ENCODE data around the gene SYNE1.
"Not testable (repeated sequence)": the region's sequence is repeated elsewhere in the genome, so short reads cannot be mapped to it uniquely, and the experiment has no call there.

SYNE1 gene

GRCh38 chr6:152138344-152138743 is 498.8 kb downstream of the SYNE1 start:
- not testable (repeated sequence) for DNase-seq (ENCODE audit: low spot score)

GRCh38 chr6:152136449-152136825 is 500.7 kb downstream of the SYNE1 start:
- no peak for DNase-seq (ENCODE audit: low spot score)

- no peak for DNase-seq (ENCODE audit: low spot score)
Observed at GRCh38 chr6:152135755-152136448, 501.3 kb downstream of the SYNE1 start.

- no peak for DNase-seq (ENCODE audit: low spot score)
Observed at GRCh38 chr6:152130441-152130840, 506.7 kb downstream of the SYNE1 start.

- DNase-seq (ENCODE audit: low spot score) = no peak
Observed at GRCh38 chr6:152129691-152130151, 507.4 kb downstream of the SYNE1 start.

- DNase-seq (ENCODE audit: low spot score) = no peak
Observed at GRCh38 chr6:152127432-152128165, 509.6 kb downstream of the SYNE1 start.

GRCh38 chr6:152124429-152125074 is 512.6 kb downstream of the SYNE1 start:
- no peak for DNase-seq (ENCODE audit: low spot score)

GRCh38 chr6:152123076-152123475 is 514.1 kb downstream of the SYNE1 start:
- no peak for DNase-seq (ENCODE audit: low spot score)

- DNase-seq (ENCODE audit: low spot score) = no peak
Observed at GRCh38 chr6:152122434-152122833, 514.7 kb downstream of the SYNE1 start.

GRCh38 chr6:152121910-152122309 is 515.3 kb downstream of the SYNE1 start:
- no peak for DNase-seq (ENCODE audit: low spot score)

GRCh38 chr6:152119831-152120230 is 517.3 kb downstream of the SYNE1 start:
- no peak for DNase-seq (ENCODE audit: low spot score)

- no peak for DNase-seq (ENCODE audit: low spot score)
Observed at GRCh38 chr6:152118678-152119077, 518.5 kb downstream of the SYNE1 start.

- DNase-seq (ENCODE audit: low spot score) = no peak
Observed at GRCh38 chr6:152118224-152118623, 518.9 kb downstream of the SYNE1 start.

- DNase-seq (ENCODE audit: low spot score) = no peak
Observed at GRCh38 chr6:152117156-152118133, 519.7 kb downstream of the SYNE1 start.

GRCh38 chr6:152112491-152113261 is 524.5 kb downstream of the SYNE1 start:
- DNase-seq (ENCODE audit: low spot score) = no peak

- DNase-seq (ENCODE audit: low spot score) = no peak
Observed at GRCh38 chr6:152110886-152111820, 526.0 kb downstream of the SYNE1 start.

GRCh38 chr6:152107973-152108372 is 529.2 kb downstream of the SYNE1 start:
- DNase-seq (ENCODE audit: low spot score) = no peak

GRCh38 chr6:152100183-152100618 is 537.0 kb downstream of the SYNE1 start:
- DNase-seq (ENCODE audit: low spot score) = no peak

- DNase-seq (ENCODE audit: low spot score) = no peak
Observed at GRCh38 chr6:152099446-152100182, 537.5 kb downstream of the SYNE1 start.
